Measurements from ENCODE around the gene FRMPD2.
"Not testable (repeated sequence)": the region's sequence is repeated elsewhere in the genome, so short reads cannot be mapped to it uniquely, and the experiment has no call there.

Gene FRMPD2

DNA sequence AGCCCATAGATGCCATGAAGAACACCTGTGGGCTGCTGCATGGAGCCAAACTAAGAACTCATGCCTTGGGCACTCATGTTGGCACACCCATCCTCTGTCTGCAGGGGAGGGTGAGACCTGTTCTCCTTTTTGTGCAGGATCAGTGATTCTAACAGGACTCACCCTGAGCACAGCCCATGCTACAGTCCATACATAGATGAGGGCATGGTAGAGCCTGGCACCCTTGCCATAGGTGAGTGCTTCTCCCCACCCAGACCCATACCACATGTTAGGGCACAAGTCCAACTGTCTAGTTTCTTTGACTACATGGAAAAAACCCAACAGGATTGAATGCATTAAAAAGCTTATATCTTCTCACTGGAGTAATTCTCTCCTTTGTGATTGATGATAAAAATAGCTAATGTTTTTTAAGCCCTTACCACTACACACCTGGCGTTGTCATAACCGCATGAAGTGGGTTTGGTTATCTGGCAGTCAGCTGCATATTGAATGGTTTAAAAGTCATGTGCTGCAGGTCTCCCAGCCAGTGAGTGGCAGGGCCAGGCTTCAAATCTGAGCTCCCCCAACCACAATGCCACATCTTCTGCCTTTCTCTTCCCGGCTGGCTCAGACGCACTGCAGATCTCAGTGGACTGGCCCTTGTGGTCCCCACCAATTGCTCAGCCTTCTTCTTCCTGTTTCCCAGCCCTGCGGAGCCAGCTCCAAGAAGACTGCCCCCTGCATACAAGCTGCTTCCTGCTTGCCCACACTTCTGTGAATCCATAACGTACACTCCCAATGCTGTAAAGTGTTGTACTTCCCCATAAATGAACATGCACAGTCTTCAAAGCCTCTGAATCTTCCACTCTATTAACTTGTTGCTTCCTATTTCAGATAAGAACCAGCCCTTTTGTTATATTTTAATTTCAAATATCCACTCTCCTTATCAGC is 120.0 kb downstream of the FRMPD2 start:
- not testable (repeated sequence) for H3K4me1 ChIP-seq (ENCODE audit: insufficient read depth, low read length); H3K36me3 ChIP-seq (ENCODE audit: insufficient read depth, low read length); H3K9ac ChIP-seq (ENCODE audit: low read depth, low read length); H3K9me3 ChIP-seq (ENCODE audit: control insufficient read depth, insufficient read depth, low read length)

DNA sequence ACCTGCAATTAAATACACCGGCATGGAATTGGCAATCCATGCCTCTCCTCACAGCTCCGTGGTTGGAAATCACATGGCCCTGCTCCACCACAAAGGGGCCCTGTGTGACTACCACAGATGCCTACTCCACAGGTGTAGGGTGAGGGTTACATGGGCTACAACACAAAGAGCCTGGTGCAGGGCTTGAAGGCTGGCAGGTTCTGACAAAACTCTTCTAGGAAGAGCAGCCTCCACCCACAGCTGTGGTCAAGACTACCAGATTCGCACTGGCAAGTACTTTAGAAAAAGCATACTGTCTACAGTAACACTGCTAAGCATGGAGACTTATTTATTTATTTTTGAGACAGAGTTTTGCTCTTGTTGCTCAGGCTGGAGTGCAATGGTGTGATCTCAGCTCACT is 126.9 kb downstream of the FRMPD2 start:
- not testable (repeated sequence) for H3K4me1 ChIP-seq (ENCODE audit: insufficient read depth, low read length); H3K36me3 ChIP-seq (ENCODE audit: insufficient read depth, low read length); H3K9ac ChIP-seq (ENCODE audit: low read depth, low read length); H3K9me3 ChIP-seq (ENCODE audit: control insufficient read depth, insufficient read depth, low read length)

DNA sequence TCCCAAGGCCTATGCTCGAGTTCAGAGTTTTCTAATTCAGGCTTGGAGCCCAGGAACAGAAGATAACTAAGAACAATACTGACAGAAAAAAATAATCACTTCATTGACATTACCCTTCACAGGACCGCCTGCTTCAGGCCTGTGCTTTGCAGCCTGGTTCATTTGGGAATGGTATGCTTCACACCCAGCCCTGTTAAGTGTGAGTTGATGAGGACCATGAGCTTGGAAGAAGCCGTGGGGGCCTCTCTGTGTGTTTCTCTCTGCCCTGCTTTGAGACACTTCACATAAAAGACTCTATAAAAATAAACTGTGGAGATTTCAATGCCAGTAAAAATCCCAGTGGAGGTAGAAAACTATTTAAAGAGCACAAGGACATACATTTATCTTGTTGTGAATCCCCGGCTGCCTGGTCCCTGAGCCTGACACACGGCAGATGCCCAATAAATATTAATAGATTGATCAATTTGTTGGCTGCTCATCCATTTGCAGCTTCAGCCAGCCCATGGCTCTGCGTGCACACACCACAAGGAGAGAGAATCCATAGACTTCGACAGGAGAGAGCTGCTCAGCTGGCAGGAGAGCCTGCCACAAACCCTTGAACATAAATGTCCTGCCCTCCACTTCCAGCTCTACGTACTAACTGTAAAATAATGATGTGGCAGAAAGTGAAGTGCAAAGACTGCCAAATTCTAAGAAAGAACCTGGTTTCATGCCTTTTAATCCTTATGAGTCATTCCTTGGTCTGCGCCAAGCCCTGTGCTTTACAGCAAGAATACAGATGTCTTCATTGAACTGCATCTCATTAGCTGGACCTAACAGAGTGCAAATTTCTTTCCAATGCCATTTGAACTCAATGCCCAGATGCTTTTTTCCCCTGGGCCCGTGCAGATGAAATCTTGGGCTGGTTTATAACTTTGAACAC is 130.5 kb downstream of the FRMPD2 start:
- not testable (repeated sequence) for H3K9me3 ChIP-seq (ENCODE audit: control insufficient read depth, insufficient read depth, low read length); H3K9ac ChIP-seq (ENCODE audit: low read depth, low read length); H3K36me3 ChIP-seq (ENCODE audit: insufficient read depth, low read length); H3K4me1 ChIP-seq (ENCODE audit: insufficient read depth, low read length)

DNA sequence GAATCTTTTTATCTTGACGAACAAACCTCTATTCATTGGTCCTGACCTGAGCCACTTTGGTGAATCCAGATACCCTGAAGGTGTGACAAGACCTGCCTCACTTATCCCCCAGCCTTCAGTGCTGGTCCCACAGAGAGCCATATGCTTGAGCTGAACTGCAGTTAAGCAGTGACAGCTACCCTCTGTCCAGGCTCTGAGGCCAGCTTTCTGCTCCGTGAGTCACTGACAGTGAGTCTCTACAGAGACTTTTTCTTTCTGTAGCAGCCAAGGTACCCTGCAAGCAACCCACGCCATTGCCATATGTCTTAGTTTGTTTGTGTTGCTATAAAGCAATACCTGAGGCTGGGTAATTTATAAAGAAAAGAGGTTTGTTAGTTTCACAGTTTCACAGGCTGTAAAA is 133.5 kb downstream of the FRMPD2 start:
- H3K9me3 ChIP-seq (ENCODE audit: control insufficient read depth, insufficient read depth, low read length); H3K36me3 ChIP-seq (ENCODE audit: insufficient read depth, low read length); H3K4me1 ChIP-seq (ENCODE audit: insufficient read depth, low read length); H3K9ac ChIP-seq (ENCODE audit: low read depth, low read length): not testable (repeated sequence)

DNA sequence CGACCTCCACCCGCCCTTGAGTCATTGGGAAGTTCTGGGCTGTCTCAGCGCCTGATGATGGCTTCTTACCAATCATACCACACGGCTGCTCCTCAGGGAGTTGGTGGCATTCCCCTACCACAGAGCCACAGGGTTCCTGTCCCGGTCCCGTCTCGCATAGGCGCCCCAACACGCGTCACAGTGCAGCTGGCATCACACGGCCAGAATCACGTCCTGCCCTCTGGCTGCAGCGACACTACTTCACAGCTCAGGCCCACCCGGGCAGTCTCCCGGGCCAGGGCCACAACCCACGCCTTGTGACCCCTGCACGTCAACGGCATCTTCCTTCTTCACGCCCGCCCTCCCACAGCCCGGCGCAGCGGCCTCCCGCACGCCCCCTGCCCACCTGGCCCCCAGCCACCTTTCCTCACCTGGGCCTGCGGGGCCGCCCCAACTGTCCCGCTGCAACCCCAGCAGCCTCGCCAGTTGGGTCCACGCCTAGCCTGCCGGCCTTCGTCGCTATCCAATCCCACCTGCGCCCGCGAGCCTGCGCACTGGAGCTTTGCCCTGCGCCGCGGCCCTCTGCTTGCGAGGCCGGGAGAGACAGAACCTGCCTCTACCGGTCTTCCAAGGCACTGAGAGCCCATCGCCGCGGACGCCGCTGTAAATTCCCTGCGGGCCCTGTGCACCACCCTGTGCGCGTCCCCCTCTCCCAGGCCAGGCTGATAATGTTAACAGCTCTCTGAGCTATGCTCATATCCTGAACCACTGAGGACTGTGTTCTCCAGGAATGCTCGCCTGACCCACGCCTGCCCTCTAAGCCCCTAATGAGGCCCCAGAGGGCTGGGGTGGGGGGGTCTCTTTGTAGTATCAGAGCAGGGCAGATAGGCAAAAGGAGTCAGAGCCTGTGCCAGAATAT is 134.3 kb downstream of the FRMPD2 start:
- not testable (repeated sequence) for H3K9me3 ChIP-seq (ENCODE audit: control insufficient read depth, insufficient read depth, low read length); H3K4me1 ChIP-seq (ENCODE audit: insufficient read depth, low read length); H3K36me3 ChIP-seq (ENCODE audit: insufficient read depth, low read length); H3K9ac ChIP-seq (ENCODE audit: low read depth, low read length)

DNA sequence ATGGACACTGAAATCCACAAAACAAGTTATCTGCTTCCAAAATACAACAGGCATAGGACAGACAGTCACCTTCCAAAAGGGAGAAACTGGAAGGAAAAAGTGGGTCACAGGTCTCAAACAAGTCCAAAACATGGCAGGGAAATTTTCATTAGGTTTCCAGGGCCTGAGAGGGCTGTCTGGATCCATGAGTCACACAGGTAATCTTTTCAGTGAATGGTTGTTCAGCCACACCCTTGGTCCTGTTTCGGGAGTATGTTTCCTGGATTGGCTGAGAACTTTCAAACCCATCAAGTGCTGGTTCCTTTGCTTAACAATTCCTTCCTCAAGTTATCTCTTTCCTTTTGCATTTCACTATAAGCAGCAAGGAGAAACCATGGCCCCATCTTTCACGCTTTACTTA is 145.5 kb downstream of the FRMPD2 start:
- H3K9me3 ChIP-seq (ENCODE audit: control insufficient read depth, insufficient read depth, low read length); H3K4me1 ChIP-seq (ENCODE audit: insufficient read depth, low read length); H3K36me3 ChIP-seq (ENCODE audit: insufficient read depth, low read length); H3K9ac ChIP-seq (ENCODE audit: low read depth, low read length): not testable (repeated sequence)

DNA sequence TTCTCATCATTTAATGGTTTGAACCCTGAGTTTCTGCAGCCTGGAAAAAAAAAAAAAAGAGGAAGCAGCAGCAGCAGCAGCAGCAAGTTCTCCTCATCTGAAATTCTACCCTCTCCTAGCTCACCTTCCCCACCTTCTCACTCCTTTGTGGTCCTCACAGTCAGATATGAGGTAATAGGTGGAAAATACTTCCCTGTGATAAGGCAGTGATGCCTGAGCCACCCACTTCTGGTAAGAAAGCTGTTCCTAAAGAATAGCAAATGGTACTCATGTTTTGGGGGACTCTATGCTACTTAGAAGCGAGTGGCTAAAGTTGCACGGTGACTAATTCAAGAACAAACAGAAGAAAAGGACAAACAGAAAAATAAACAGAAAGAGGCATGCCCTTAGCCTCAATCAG is 148.2 kb downstream of the FRMPD2 start:
- H3K36me3 ChIP-seq (ENCODE audit: insufficient read depth, low read length); H3K9ac ChIP-seq (ENCODE audit: low read depth, low read length); H3K9me3 ChIP-seq (ENCODE audit: control insufficient read depth, insufficient read depth, low read length); H3K4me1 ChIP-seq (ENCODE audit: insufficient read depth, low read length): not testable (repeated sequence)

DNA sequence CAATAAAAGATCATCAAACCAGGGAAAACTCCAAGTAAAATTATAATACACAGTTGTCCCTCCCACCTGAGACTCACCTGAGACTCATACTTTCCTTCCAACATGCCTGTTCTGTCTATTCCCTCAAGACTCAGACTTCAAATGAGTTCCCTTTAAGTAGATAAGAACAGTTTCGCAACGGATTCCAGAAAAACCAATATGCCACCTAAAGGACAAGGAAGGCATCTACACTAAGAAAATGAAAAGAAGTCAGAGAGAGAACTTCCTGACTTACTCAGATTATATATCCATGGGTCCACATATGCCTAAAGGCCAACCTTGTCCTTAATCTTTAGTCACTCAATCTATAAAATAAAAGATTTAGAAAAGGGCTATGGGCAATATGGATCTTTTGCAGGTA is 148.9 kb downstream of the FRMPD2 start:
- H3K36me3 ChIP-seq (ENCODE audit: insufficient read depth, low read length); H3K9me3 ChIP-seq (ENCODE audit: control insufficient read depth, insufficient read depth, low read length); H3K9ac ChIP-seq (ENCODE audit: low read depth, low read length); H3K4me1 ChIP-seq (ENCODE audit: insufficient read depth, low read length): not testable (repeated sequence)

DNA sequence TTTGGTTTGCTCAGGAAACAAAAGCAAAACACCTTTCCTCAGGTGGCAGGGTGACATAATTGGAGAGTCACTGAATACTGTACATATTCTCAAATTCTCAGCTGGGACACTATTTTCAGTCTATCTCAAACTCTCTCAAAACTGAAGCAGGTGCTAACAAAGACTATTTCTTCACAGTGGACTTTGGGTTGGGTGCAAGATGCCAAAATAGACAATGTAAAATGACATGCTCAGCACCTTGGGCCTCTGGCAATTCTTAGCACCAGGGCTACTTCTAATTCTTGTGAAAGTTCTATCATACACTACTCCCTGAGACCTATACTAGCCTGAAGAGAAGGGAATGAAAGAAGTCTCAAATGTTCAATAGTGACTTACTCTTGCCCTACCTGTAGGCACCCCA is 151.9 kb downstream of the FRMPD2 start:
- not testable (repeated sequence) for H3K9me3 ChIP-seq (ENCODE audit: control insufficient read depth, insufficient read depth, low read length); H3K36me3 ChIP-seq (ENCODE audit: insufficient read depth, low read length); H3K9ac ChIP-seq (ENCODE audit: low read depth, low read length); H3K4me1 ChIP-seq (ENCODE audit: insufficient read depth, low read length)

DNA sequence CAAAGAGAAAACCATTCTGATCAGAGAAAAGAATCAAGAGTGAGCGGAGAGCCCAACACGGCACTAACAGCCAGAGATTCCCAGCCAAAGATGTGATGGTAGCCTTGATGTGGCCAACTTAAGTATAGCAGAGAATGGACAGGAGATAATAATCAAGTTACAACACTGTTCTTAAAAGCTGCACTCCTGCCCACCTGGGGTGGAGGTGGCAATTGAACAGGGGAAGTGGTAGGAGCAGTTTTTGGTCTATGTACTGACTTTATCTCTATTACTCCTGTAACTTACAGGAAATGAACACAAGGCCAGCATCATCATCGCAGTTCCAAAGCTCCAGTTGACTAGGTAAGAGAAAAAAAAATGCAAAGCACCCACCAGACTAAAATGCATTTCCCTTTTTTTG is 164.2 kb downstream of the FRMPD2 start:
- H3K36me3 ChIP-seq (ENCODE audit: insufficient read depth, low read length); H3K4me1 ChIP-seq (ENCODE audit: insufficient read depth, low read length); H3K9ac ChIP-seq (ENCODE audit: low read depth, low read length); H3K9me3 ChIP-seq (ENCODE audit: control insufficient read depth, insufficient read depth, low read length): not testable (repeated sequence)

Measured in ES-I3 (cell line).